Embryonic facial prominence (tissue), 1 donor: ENCODE data around the gene CSRP3.
"Not testable (repeated sequence)": the region's sequence is repeated elsewhere in the genome, so short reads cannot be mapped to it uniquely, and the experiment has no call there.

Experiments
- DNase-seq: peaks from one replicate; pipeline ENCODE4 v3.0.0-alpha.2; 2016; ENCODE audit errors: extremely low spot score

Gene CSRP3

DNA sequence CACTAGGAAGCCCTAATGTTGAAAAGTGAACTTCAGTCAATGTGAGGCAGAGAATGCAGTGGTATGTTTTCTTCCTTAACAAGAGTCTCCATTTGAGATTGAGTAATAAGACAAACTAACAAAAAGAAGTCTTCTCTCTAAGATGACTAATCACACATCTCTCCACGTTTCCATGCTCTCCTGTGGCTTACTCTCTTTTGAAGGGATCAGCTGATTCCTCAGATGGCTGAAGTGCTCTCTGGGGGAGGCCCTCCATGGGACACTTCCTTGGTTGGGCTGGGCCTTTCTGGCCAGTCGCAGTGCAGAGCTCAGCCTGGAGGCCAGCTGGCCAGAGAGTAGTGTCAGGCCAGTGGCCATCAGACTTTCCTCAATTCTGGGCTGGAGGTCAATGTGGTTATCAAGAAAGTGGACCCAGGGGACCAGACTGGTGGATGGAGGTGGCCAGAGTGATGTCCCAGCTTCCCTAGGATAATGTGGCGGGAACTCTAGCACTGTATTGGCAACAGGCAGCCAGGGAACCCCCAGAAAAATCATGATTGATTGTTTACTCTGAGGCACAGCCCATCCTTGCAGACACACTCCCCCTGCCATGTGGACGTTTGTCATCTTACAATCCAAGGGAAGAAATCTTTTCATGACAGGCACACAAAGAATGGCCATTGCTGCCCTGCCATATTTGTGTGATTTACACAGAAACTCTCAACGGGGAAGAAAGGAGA is 14.5 kb downstream of the CSRP3 start:
- no peak for DNase-seq

DNA sequence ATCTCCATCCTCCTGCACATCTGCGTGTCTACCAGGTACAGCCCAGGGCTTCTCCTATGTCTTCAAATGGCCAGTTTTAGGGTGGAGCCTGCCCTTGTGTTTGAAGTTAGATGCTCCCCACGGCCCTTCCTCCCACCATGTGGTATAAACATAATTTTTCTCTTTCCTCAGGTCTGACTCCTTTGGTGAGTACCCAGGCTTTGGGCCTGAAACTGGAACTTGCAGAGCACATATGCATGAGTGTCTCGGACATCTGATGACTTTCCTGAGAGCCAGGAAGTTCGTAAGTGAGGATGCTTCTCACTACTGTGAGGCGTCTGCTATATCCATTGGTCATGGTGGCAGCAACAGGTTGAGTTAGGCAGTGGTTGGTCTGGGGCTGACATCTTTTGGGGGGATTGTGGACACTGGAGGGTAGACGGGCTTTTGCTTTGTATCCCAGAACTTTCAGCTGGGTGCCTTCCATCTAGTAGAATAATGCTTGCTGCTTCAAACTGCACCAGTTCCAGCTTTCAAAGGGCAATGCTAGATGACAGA is 16.2 kb downstream of the CSRP3 start:
- no peak for DNase-seq

DNA sequence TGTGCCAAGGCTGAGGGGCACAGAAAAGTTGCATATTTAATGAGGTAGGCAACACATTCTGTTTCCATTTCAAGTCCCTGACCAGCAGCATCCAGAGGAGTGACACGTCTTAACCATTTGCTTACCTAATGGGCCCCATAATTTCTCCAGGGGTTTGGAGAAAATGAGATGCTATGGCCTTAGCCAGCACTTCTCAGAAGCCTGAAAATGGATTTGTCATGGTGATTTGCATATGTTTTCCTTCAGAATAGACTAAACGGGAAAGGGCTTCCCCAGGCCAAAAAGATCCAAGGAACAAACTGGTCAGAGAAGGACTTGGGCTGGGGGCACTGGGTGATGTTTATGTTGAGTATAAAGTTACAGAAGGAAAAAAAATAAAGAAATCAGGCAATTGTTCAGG is 16.7 kb downstream of the CSRP3 start:
- no peak for DNase-seq

DNA sequence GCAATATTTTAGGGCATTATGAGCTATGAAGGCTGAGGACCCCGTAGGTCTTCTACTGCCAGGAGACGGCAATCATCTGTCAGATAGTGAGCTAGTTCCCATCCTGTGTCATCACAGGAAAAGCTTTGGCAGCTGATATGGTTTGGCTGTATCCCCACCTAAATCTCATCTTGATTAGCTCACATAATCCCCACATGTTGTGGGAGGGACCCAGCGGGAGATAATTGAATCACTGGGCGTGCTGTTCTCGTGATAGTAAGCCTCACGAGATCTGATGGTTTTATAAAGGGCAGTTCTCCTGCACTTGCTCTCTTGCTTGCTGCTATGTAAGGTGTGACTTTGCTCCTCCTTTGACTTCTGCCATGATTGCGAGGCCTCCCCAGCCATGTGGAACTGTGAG is 18.1 kb downstream of the CSRP3 start:
- no peak for DNase-seq

DNA sequence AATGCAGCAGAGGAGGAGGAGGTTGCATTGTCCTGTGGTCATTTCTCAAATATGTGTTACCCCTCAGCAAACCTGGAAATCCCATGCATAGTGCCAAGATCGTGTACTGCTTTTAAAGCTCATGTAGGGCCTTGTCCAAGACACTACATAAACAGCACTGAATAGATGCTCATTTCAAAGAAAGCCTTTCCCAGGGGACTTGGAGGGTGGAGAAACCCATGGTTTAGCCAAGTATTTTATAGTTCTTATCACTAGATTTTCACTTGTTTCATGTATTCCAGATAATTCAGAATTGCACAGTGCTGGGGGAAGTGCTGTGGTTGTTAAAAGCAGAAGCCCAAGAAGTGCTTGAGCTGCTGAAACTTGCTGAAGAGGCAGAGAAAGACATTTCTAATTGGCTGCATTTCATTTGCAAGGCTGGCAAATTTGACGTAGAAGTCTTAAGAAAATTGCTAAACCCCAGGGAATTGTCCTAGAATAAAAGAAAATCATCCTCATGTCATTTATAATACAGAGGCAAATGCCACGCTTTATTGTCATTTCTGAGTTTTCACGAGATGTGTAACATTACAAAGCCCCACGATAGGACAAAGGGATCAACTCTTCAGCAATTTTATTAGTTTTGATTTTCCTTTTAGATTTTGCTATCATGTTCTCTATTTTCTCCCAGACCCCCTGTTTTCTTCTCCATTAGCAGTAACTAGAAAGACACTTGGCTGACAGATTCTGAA is 20.1 kb downstream of the CSRP3 start:
- no peak for DNase-seq

DNA sequence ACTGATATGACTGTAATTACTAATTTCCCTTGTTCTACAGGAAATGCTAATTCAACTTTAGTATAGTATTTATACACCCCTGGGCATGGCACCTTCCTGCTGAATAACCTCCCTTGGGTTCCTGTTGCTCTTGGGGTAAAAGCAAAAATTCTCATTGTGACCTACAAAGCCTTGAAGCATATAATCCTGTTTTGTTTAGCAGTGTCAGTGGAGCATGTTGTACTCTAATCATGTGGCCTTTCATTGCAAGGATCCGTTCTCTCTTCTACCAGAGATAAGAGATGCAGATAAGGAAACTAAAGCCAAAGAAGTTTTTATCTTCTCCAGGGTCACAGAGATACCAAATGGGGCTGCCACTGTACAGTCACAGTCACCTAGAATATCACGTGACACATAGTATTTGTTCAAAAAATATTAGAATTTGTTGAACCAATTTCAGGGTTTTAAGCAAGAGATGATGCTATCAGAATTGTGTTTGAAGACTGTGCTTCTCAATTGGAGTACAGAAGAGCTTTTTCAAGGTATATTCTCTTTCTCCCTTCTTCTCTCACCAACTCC is 25.1 kb downstream of the CSRP3 start:
- no peak for DNase-seq

DNA sequence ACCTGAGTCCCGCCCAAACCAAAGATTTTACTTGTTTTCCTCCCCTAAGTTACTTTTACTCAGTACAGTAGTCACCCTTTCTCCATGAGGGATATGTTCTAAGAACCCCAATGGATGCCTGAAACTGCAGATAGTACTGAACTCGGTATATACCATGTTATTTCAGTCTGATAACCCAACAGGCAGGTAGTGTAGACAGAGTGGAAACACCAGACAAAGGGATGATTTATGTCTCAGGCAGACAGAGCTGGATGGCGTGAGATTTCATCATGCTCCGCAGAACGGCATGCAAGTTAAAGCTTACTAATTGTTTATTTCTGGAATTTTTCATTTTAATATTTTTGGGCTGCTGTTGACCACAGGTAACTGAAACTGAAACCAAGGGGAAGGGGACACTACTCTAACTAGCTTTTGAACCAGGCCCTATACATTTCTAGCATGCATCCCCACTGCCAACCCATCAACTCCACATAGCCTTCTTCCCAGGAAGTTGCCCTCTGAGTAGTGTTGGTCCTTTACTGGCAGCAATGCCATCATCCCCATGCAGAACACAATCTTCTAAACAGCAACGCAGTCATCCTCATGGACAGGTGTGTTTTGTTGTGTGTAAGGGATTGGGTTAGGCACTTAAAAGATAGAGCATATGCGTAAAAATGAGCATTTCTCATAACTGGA is 27.7 kb downstream of the CSRP3 start:
- DNase-seq, result no peak

DNA sequence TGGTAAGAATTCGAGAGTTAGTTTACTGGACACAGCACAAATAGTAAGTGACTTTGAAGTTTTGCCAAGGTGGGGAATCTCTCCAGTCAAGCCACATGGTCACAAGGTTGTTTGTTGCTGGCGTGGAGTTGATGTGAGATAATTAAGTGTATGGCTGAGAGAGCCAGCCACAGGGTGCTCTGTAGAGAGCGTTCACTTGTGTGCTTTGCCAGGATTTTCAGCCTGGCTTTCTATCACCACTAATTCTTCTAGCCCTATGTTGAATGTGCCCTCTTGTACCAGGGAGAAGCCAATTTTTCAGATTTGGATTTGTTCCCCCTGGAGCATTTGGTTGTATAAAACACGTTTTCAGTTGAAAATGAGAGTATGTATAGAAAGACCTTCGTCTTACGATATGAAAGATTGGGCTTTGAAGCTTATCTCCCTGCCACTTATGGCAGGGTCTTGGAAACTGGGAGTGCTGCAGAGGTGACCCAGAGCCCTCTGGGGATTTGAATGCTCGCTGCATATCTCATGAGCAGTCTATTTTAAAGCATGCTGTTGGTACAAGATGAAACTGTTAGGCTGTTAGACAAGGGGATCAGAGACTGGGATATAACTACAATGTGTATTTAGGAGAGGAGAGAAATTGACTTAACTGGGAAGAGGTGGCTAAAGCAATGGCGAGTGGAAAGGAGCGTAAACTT is 28.6 kb downstream of the CSRP3 start:
- no peak for DNase-seq

DNA sequence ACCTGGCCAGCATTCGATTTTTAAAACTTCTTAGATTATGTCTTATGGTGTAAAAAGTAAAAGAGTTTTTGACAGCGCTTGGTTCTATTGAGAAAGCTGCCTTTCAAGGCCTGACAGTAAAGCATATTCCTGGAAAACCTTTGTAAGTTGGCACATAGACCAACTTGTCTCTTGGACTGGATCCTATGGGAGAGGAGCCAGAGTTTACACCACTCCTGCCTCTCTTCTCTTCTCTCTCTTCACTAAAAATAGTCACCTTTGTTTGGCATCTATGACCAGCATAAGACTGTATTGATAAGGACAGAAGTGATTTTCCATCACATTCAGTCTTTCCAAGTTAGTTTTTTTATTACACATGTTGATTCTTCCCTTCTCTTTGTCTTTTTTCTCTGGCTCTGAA is 33.7 kb downstream of the CSRP3 start:
- no peak for DNase-seq

DNA sequence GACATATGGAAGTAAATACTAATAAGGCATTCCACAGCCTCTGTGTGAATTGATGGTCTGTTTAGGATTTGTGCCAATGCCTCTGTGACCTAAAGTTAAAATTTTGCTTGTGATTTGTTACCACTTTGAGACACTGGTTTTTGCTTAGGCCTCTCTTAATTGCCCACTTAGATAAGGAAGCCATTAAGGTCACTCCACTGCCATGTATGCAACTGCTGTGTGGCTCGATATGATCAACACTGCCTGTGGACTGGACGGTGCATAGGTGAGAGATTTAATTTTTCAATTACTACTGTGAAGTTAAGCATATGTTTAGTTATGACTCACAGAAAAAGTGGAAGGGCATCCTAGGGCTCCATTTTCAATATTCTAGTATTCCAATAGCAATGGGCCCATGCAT is 36.9 kb downstream of the CSRP3 start:
- DNase-seq, result no peak

DNA sequence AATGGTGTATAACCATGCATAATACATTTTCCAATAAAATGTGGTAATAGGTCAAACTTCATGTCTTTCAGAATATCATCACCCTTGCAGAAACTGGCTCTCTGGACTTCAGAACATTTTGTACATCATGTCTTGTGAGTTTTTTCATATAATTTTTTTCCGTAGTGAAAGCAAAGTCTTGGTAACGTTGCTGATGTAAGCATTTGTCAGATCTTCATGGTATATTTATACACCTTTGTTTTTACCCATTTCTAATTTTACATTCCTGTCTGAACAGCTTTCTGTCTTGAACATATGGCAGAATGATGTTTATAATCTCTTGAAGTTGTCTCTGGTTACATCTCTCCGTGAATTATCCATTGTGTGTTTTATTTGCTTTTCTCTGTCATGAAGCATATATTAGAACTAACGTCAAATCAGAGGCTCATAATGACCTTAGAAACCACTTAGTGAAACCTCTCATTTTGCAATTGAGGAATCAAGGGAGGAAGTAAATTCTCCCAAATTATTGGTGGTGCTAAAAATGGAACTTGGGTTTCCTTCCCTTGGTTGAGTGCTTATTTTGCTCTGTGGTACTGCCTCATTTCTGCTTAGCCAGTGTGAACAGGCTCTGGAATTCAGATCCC is 37.4 kb downstream of the CSRP3 start:
- DNase-seq, result no peak

DNA sequence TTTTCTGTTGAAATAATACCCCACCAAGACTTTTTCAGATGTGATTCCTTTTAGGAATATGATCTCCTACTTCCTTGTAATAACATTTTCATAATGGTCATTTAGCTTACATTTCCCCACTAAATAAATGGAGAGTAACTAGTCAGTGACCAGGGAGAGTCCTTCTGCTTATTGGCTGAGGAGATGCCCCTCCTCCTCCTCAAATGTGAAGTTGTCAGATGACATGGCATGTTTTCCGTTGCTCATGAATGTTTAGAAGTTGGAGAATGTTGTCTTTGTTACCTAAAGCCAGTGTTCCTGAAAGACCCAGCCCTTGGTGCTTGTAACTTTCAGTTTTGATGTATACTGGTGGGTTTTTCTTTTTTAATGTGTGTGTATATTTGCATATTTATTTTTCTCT is 38.2 kb downstream of the CSRP3 start:
- DNase-seq, result no peak

DNA sequence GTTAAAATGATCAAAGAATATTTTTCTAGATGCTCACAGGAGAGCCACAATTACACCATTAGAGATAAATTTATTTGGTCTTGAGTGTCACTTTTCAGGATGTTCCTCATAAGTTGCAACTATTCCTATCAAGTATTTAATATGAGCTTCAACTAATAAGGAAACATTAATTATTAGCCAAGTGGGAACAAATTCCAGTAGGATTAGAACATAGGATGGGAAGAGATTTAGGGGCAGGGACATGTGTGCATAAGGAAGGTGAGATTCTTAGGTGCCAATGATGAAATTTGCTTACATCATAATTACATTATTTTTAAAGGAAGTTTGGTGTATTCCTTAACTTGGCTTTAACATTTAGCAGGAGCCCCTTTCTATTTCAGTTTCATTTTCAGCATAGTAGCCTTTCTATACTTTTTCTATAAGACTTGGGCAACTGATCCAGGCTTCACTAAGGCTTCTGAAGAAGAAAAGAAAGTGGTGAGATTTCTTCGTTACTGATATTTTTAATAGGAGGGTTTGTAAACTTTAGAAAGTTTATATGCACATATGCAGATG is 38.8 kb downstream of the CSRP3 start:
- DNase-seq, result no peak

DNA sequence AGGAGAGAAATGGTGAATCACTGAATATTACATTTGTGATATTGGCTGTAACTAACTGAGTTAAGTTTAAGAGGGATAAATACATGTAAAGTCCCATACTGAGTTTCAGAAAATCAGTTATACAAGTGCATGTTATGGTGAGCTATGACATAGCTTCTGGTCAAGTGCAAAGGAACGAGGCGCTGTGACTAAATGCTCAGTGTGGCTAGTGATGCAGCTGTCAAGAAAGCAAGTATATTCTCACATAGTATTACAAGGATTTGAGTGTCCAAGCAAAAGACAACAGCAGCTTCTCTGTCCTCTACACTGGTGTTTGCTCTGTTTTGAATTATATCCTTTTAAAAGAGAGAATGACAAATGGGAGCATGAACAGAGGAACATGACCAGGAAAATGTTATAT is 40.1 kb downstream of the CSRP3 start:
- DNase-seq, result no peak

DNA sequence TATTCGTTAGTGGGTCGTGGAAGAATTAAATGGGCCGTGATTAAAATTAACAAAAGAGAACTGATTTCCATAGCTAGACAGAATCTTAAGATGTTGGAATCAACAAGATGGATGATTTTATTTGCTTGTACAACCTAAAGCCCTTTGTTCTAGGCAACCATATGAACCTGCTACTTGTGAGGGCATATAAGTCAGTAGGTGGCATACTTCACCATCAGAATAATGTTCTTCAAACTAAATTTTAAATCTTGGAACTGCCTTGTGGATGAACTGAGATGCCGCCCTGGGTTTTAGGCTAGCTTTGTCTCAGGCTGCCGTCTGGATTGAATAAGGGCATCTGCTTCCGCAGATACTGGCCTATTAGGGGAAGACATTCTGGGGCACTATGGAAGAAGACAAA is 40.9 kb downstream of the CSRP3 start:
- no peak for DNase-seq

DNA sequence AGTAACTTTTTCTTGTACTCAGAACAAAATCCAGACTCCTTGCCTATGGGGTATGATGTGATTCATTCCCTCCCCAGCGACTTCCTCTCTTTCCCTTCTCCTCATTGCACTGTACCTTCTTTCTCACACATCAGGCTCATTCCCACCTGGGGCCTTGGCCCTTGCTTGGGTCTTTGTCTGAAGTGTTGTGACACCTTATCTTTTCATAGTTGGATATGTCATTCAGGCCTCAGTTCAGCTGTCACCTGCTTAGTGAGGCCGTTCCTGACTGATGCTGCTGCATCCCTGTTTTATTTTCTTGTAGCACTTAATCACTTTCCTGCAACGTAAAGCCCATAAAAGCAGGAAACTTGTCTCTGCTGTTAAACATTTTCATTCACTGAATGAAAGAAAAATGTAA is 44.9 kb downstream of the CSRP3 start:
- DNase-seq, result no peak

DNA sequence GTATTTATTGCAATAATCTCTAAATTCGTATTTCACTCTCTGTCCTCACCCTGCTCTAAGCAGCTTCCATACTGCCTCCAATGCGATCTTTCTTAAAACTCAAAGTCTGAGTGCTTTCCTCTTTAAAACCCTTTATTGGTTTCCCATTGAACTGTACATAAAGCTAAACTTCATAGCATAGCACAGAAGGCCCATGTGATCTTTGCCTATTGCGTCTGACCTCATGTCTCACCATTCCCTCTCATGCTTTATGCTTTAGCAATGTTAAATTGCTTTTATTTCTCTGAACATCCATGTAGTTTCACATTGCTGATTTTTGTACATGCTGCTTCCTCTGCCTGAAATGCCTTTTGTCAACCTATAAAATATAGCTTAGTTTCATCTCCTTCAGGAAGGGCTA is 56.5 kb downstream of the CSRP3 start:
- DNase-seq, result no peak

DNA sequence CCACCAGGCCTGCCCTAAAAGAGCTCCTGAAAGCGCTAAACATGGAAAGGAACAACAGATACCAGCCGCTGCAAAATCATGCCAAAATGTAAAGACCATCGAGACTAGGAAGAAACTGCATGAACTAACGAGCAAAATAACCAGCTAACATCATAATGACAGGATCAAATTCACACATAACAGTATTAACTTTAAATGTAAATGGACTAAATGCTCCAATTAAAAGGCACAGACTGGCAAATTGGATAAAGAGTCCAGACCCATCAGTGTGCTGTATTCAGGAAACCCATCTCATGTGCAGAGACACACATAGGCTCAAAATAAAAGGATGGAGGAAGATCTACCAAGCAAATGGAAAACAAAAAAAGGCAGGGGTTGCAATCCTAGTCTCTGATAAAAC is 64.9 kb downstream of the CSRP3 start:
- DNase-seq, result not testable (repeated sequence)

DNA sequence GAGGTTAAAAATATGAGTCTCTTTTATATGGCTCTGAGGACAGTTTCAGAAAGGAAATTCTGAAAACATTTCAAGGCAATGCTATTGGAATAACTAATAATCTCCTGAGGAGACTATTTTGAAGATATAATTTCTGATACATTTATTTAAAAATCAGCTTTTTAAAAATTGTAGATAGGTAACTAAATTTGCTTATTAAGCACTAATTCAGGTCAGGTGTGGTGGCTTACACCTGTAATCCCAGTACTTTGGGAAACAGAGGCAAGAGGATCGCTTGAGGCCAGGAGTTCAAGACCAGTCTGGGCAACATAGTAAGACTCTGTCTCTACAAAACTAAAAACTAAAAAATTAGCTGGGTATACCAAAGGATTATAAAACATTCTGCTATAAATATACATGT is 67.8 kb downstream of the CSRP3 start:
- no peak for DNase-seq
